AG09309 (cell line): ENCODE results near the gene ARPC5.

Source experiments
- DNase-seq: peaks from one replicate; pipeline ENCODE4 v3.0.0-alpha.2; 2010; ENCODE audit warnings: low read depth
- H3K4me3 ChIP-seq: 2 replicates; pipeline ENCODE4 v1.5.1; 2011; ENCODE audit warnings: mild to moderate bottlenecking, low read depth, low read length, moderate library complexity; ENCODE audit not compliant: control insufficient read depth
- CTCF ChIP-seq: IDR thresholded peaks from 2 replicates; pipeline ENCODE4 v1.5.1; 2011; ENCODE audit warnings: mild to moderate bottlenecking, low read depth, low read length, inconsistent platforms; ENCODE audit not compliant: insufficient read depth, control insufficient read depth; ENCODE audit errors: missing control alignments

The ARPC5 gene

DNA sequence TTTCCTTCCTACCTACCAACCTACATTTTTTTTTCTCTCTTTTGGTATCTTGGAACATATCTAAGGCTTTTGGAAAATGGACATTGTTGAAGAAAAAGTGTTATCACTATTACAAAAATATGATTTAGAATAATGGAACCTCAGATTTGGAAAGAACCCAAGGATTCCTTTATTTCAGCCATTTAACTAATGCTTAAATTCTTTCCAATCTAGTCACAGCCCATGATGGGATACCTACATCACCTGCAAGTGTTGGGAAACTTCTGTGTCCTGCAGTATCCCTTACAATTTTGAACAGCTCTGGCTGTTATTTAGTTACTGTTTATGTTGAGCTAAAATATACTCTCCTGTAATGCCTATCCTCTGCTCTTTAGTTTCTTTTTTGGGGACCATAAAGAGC lies 39.8 kb upstream of the ARPC5 start:
- TF ChIP-seq CTCF = no peak
- H3K4me3 ChIP-seq = no peak overlapping the region
- DNase-seq = no peak

DNA sequence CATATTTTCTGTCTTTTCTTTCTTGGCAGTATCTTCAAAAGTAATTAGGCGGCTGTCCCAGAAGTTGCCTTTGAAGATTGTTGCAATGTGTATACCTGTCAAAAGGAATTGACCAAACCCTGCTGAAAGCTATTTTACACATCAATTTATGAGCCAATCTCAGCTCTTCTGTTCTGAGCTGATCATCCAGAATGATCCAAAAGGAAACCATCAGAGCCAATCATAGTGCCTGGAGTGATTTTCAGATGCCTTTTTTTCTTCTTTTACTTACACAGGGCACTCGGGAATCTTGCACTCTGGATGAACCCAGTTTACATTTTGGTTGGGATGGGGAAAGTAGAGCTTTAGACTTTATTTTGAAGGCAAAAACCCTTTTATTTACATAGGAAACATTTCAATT lies 39.3 kb upstream of the ARPC5 start:
- DNase-seq = no peak
- no peak for TF ChIP-seq CTCF
- no peak overlapping the region for H3K4me3 ChIP-seq

DNA sequence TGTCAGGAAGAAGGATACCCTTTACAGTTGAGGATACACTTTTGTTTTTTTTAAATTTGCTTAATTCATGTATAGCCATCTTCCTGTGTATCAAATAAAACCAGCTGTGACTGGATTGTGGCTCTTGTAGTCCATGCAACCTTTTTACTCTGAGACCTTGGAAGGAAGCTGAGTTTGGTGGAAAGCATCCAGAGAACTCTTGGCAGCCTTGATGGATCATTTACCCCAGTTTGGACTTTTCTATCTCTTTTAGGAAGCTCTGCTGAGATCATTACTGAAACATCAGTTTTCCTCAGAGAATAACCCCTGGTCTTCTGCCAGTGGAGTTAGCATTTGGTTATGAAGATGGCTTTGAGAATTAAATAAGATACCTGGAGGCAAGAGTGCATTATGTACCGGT lies 38.8 kb upstream of the ARPC5 start:
- DNase-seq = no peak
- no peak for TF ChIP-seq CTCF
- no peak overlapping the region for H3K4me3 ChIP-seq

DNA sequence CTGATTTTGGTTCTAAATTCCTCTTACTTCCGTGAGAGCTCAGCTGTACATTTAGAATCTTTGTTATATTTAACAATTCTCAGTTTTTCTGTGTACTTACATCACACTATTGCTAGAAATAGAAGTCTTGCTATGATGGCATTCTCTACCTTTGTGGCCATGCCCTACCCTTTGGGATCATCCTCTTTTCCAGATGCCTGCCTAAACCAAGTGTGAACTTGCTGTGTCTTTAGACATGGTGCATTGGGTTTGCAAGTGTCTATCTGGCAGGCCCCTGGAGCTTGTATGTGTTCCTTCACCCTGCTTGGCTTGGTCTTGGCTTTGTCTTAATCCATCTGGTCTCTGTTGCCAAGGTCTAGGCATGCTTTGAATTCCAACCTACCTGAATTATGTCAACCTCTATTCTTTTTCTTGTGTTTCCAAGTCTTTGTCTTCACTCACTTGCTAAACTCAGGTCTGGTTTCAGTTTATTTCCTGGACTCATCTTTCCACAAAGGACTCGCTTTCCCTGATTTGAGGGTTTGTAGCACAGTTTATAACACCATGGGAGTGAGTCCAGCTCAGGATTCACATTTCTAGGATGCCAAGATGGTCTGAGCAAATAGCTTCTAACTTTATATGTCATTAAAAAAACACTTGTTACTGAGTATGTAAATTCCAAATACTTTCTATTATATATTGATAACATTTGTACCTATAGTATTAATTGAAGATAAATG lies 38.2 kb upstream of the ARPC5 start:
- no peak overlapping the region for H3K4me3 ChIP-seq
- no peak for DNase-seq
- TF ChIP-seq CTCF = no peak

GRCh38 chr1:183670169-183670568 lies 34.6 kb upstream of the ARPC5 start:
- TF ChIP-seq CTCF = no peak
- DNase-seq = no peak
- H3K4me3 ChIP-seq = no peak overlapping the region

DNA sequence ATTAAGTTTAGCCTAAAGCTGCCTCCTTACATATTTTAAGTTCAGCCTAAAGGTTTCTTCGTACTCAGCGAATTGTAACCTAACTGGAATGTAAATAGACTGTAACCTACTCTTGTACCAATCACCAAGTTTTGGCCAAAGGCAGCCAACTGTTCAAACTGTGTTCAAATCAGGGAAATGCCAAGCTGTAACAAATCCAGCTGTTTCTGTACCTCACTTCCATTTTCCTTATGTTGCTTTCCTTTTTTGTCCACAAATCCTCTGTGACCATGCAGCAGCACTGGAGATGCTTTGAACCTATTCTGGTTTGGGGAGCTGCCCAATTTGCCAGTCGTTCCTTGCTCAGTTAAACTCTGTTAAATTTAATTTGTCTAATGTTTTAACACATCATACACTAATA lies 20.8 kb upstream of the ARPC5 start:
- H3K4me3 ChIP-seq = no peak overlapping the region
- no peak for DNase-seq
- no peak for TF ChIP-seq CTCF
